Peyer's patch (tissue), 4 donors: ENCODE results near the gene PDCD1LG2. TPM values are rescaled to one million over a fixed set of nuclear protein-coding genes. Genes with fewer than 3 reads are reported as not detected.

Source experiments
- DNase-seq, 3 donors: peaks; one replicate each; pipeline ENCODE4 v3.0.0-alpha.2; 2017 to 2019
- H3K27ac ChIP-seq, 4 donors: fragments of 200-600 bp; sonication (generic); one replicate each; pipeline ENCODE4 v1.5.1; 2016 to 2019
- H3K27me3 ChIP-seq, 2 donors: fragments of 200-600 bp; sonication (generic); one replicate each; pipeline ENCODE4 v1.5.1; 2019
- H3K36me3 ChIP-seq, 3 donors: fragments of 200-600 bp; sonication (generic); one replicate each; pipeline ENCODE4 v1.5.1; 2016 to 2019
- H3K4me1 ChIP-seq, 4 donors: fragments of 200-600 bp; sonication (generic); one replicate each; pipeline ENCODE4 v1.5.1; 2016 to 2019
- H3K4me3 ChIP-seq, 4 donors: fragments of 200-600 bp; sonication (generic); 1 replicate in 3 of 4; 2 replicates in 1 of 4; pipeline ENCODE4 v1.5.1; 2016 to 2019; ENCODE audit warnings: mild to moderate bottlenecking in 1 of 4
- H3K9me3 ChIP-seq, 4 donors: fragments of 200-600 bp; sonication (generic); one replicate each; pipeline ENCODE4 v1.5.1; 2016 to 2019; ENCODE audit warnings: mild to moderate bottlenecking in 1 of 4
- CTCF ChIP-seq, 6 experiments: fragments of 450-650 bp in 4 of 6; fragments of 200-600 bp in 2 of 6; sonication (generic) in 1 of 6; IDR thresholded peaks; one replicate each; pipeline ENCODE4 v1.5.1; 2017 to 2019; ENCODE audit warnings: antibody characterized with exemption in 6 of 6, mild to moderate bottlenecking in 3 of 6, moderate library complexity in 1 of 6
- POLR2A ChIP-seq, 2 donors: fragments of 450-650 bp; IDR thresholded peaks; one replicate each; pipeline ENCODE4 v1.5.1; 2017; ENCODE audit warnings: antibody characterized with exemption in 2 of 2, mild to moderate bottlenecking in 2 of 2, moderate library complexity in 2 of 2
- total RNA-seq, 4 donors: library from RNA; depleted of rRNA; stranded (reverse); fragments of >200 nt; gene quantifications; one replicate each; pipeline ENCODE4 v1.1.0, GENCODE V29; 2016

Gene PDCD1LG2
- total RNA-seq, 4 donors from 2014 or later: 0.40 TPM; not detected in 3

- no peak overlapping the region for H3K4me3 ChIP-seq
- no peak for DNase-seq
- TF ChIP-seq CTCF (IDR thresholded peaks at IDR 0.05) (no peak), POLR2A (IDR thresholded peaks at IDR 0.05) (no peak)
- no peaks in the 10 kb centered on the region for H3K4me1 ChIP-seq
- H3K27ac ChIP-seq: no peak overlapping the region
- H3K27me3 ChIP-seq: no peaks in the 10 kb centered on the region
- H3K9me3 ChIP-seq: no peaks in the 10 kb centered on the region
- no peaks in the 10 kb centered on the region for H3K36me3 ChIP-seq
These were observed 39.6 kb downstream of the PDCD1LG2 start for GRCh38 chr9:5549658-5550650.

GRCh38 chr9:5551368-5552150 lies 41.2 kb downstream of the PDCD1LG2 start:
- TF ChIP-seq CTCF (IDR thresholded peaks at IDR 0.05) (no peak), POLR2A (IDR thresholded peaks at IDR 0.05) (no peak)
- no peak overlapping the region for H3K27ac ChIP-seq
- H3K27me3 ChIP-seq: no peaks in the 10 kb centered on the region
- DNase-seq: no peak
- no peaks in the 10 kb centered on the region for H3K36me3 ChIP-seq
- H3K9me3 ChIP-seq: no peaks in the 10 kb centered on the region
- no peak overlapping the region for H3K4me3 ChIP-seq
- no peaks in the 10 kb centered on the region for H3K4me1 ChIP-seq

- no peaks in the 10 kb centered on the region for H3K9me3 ChIP-seq
- no peak overlapping the region for H3K27ac ChIP-seq
- no peak overlapping the region for H3K4me3 ChIP-seq
- no peaks in the 10 kb centered on the region for H3K4me1 ChIP-seq
- no peaks in the 10 kb centered on the region for H3K27me3 ChIP-seq
- H3K36me3 ChIP-seq: no peaks in the 10 kb centered on the region
- TF ChIP-seq POLR2A (IDR thresholded peaks at IDR 0.05): no peak
- TF ChIP-seq CTCF (IDR thresholded peaks at IDR 0.05): no peak
- DNase-seq: no peak
These were observed 42.0 kb downstream of the PDCD1LG2 start for GRCh38 chr9:5552301-5552700.

GRCh38 chr9:5553211-5553610 lies 42.9 kb downstream of the PDCD1LG2 start:
- no peaks in the 10 kb centered on the region for H3K36me3 ChIP-seq
- H3K9me3 ChIP-seq: no peaks in the 10 kb centered on the region
- no peaks in the 10 kb centered on the region for H3K4me1 ChIP-seq
- H3K27ac ChIP-seq: no peak overlapping the region
- H3K27me3 ChIP-seq: no peaks in the 10 kb centered on the region
- no peak for DNase-seq
- no peak for TF ChIP-seq CTCF (IDR thresholded peaks at IDR 0.05)
- no peak for TF ChIP-seq POLR2A (IDR thresholded peaks at IDR 0.05)
- H3K4me3 ChIP-seq: no peak overlapping the region

- Histone ChIP-seq H3K27ac (no peak overlapping the region), H3K4me3 (no peak overlapping the region), H3K27me3 (no peaks in the 10 kb centered on the region), H3K36me3 (no peaks in the 10 kb centered on the region), H3K4me1 (peaks cover 0 to 6% (median 0%) of the 10 kb centered on the region in 4 donors), H3K9me3 (no peaks in the 10 kb centered on the region)
- TF ChIP-seq POLR2A (IDR thresholded peaks at IDR 0.05) (no peak), CTCF (IDR thresholded peaks at IDR 0.05) (no peak)
- DNase-seq: no peak
These were observed 43.9 kb downstream of the PDCD1LG2 start for GRCh38 chr9:5554254-5554653.
